ENCODE measurements around the gene CALHM2. TPM values are rescaled to one million over a fixed set of nuclear protein-coding genes. Genes with fewer than 3 reads are reported as not detected.

The CALHM2 gene
- total RNA-seq, 4 donors from 2014 or later: 63.5 to 113 (median 74.9) TPM

- no peak for ATAC-seq (ENCODE audit: low FRiP score)
- TF ChIP-seq CTCF (IDR thresholded peaks at IDR 0.05): no peak
- DNase-seq (ENCODE audit: low spot score): no peak
These were observed 43.2 kb upstream of the CALHM2 start for GRCh38 chr10:103495321-103495720.

- ATAC-seq (ENCODE audit: low FRiP score): peak; percentile 14
- no peak for DNase-seq (ENCODE audit: low spot score)
- TF ChIP-seq CTCF (IDR thresholded peaks at IDR 0.05): no peak
These were observed 42.0 kb upstream of the CALHM2 start for GRCh38 chr10:103493916-103494877.

- DNase-seq (ENCODE audit: low spot score) (no peak), ATAC-seq (ENCODE audit: low FRiP score) (no peak)
- no peak for TF ChIP-seq CTCF (IDR thresholded peaks at IDR 0.05)
These were observed 41.3 kb upstream of the CALHM2 start, which contains the start of gene NEURL1 for GRCh38 chr10:103493362-103493915. TSS of gene NEURL1 (plus strand) at chr10:103493705. CDS start at chr10:103494388, 683 bp downstream.

- ATAC-seq (ENCODE audit: low FRiP score) (no peak), DNase-seq (ENCODE audit: low spot score) (no peak)
- no peak for TF ChIP-seq CTCF (IDR thresholded peaks at IDR 0.05)
These were observed 40.6 kb upstream of the CALHM2 start for GRCh38 chr10:103492655-103493261.

GRCh38 chr10:103491729-103492364 is 39.7 kb upstream of the CALHM2 start:
- ATAC-seq (ENCODE audit: low FRiP score) (peak; percentile 85), DNase-seq (ENCODE audit: low spot score) (no peak)
- no peak for TF ChIP-seq CTCF (IDR thresholded peaks at IDR 0.05)

- ATAC-seq (ENCODE audit: low FRiP score): no peak
- no peak for TF ChIP-seq CTCF (IDR thresholded peaks at IDR 0.05)
These were observed 38.8 kb upstream of the CALHM2 start for GRCh38 chr10:103490986-103491314.

More at GRCh38 chr10:103490986-103491314, 38.8 kb upstream of the CALHM2 start:
- DNase-seq (ENCODE audit: low spot score): no peak
